Hair follicular keratinocyte (primary cell): ENCODE measurements around the gene ASIC1. TPM values are rescaled to one million over a fixed set of nuclear protein-coding genes. Genes with fewer than 3 reads are reported as not detected.

Experiments used
- total RNA-seq: library from RNA; depleted of rRNA; stranded (reverse); fragments of >200 nt; gene quantifications from 2 replicates; pipeline ENCODE4 v1.2.3, GENCODE V29; 2015

ASIC1 gene
- 3.5 and 8.4 TPM in 2 replicates for total RNA-seq

DNA sequence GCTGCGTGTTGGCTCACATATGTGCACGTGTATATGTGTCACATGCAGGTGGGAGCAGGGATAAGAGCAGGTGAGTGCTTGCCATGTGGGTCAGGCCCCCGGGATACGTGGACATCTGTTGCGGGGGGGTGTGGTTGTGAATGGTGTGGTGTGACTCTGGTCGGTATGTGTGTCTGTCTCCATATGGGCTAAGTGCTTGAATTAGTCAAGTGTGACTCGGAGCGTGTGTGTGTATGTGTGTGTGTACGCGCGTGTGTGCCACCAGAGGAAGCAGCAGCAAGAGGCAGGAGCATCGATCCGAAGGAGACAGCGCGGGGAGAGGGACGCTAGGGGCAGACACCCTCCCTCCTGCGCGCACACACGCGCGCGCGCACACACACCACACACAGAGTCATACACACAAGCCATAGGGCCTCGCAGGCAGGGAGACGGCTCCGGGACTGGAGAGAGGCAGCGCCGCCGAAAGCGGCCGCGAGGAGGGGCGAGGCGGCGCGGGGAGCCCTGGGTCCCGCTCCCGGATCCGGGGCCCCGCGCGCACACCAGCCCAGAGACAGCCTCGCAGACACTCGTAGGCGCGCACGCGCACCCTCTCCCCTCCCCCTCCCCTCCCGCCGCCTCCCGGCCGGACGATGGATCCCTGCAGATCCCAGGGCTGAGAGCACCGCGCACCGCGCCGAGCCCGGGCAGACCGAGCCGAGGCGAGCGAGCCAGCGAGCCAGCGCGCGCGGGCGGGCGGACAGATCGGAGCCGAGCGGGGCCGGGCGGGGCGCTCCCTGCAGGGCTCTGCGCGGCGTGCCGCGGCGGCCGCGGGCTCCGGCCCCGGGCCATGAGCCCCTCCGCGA, at the start of gene ASIC1:
Gene ASIC1, plus strand, starts transcription at position 597 of the 842 bp plus-strand sequence. CDS start 1,171 bp downstream, outside the sequence.

DNA sequence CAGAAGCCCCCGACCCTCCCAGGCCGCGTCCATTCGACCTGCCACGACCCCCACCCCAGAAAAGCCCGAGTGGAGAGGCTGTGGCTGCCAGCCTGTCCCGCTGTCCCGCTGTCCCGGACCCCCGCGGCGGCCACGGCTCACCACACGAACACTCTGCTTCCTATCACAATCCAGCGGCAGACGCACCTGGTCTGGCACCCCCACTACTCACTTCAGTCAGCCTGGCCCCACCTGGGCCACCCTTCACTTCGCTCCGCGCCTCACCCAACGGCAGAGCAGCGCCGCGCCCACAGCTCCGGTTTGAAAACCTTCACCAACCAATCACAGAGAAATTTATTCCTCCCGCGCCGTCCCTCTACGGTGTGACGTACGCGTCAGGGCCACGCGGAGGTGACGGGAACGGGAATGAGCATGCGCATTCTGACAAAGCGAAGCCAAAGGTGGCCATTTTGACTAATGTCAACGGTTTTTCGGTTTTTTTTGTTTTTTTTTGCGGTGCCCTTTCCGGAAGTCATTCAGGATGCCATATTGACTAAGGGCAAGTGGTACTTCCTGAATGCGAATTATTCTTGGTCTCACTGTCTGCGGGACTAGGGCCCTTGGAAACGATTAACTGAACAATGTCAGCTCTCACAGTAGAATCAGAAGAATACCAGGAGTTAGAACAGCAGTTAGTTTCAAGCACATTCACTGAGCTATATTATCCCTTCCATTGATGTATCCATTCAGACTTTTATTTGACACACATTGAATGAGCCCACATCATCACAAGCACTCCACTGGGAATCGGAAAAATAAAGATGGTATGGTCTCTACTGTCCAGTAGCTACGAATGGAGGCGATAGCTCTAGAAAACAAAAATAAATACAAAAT, 32.0 kb upstream of the ASIC1 start, which contains the start of gene RACGAP1:
Gene RACGAP1, minus strand, starts transcription at position 308 of the 873 bp plus-strand sequence. CDS start 8,779 bp downstream, outside the sequence.

DNA sequence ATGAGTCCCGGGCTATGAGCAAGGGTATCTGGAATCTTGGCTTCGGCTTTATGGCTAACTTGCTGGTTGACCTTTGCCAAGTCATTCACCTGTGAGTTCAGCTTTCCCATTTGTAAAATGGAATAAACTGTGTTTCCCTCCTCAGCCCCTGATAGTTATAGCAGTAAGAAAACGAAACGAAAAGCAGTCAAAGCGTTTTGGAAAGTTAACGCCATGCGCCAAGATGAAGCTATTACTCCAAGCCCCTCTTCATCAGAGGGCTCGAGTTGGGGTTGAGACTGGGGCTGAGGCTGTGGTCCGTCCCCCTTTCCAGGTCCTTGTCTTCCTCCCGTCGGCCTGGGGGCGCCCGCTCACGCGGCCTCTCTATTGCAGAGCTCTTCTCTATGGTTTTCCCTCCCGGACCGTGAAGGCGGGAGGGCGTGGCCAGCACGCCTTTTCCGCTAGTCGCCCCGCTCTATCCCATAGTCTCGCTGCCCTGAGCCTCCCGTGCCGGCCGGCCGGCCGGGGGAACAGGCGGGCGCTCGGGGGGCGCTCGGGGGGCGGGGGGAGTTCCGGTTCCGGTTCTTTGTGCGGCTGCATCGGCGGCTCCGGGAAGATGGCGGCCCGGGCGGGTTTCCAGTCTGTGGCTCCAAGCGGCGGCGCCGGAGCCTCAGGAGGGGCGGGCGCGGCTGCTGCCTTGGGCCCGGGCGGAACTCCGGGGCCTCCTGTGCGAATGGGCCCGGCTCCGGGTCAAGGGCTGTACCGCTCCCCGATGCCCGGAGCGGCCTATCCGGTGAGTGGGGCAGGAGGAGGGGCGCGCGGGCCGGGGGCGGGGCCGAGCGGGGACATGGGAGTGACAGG, 27.6 kb downstream of the ASIC1 start, which contains the start of gene SMARCD1:
Gene SMARCD1, plus strand, starts transcription at position 568 of the 840 bp plus-strand sequence. Its CDS starts 28 bp downstream, at position 596.

DNA sequence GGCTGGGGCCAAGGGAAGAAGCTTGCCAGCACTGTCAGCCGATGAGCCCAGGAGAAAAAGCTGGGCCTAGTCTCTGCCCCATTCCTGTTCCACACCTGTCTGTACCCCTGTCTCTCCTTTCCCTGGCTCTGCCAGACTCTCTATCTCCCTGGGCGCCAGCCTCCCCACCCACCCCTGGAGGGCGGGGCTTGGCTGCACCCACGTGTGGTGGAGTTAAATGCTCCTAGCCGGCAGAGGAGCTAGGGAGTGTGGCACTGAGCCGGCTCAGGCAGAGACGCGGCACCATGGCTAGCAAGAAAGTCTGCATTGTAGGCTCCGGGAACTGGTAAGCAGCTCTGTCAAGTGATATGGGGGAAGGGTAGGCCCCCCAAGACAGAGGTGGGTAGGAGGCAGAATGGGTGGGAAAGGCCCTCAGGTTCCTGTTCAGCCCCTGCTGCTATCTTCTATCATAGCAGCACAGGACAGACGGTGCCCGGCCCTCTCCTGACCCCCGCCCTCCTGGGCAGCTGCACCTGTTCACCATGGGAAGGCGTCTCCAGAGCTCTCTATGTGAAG, 46.4 kb downstream of the ASIC1 start, which contains the start of gene GPD1:
Gene GPD1, plus strand, starts transcription at position 242 of the 555 bp plus-strand sequence. Its CDS starts 43 bp downstream, at position 285.

DNA sequence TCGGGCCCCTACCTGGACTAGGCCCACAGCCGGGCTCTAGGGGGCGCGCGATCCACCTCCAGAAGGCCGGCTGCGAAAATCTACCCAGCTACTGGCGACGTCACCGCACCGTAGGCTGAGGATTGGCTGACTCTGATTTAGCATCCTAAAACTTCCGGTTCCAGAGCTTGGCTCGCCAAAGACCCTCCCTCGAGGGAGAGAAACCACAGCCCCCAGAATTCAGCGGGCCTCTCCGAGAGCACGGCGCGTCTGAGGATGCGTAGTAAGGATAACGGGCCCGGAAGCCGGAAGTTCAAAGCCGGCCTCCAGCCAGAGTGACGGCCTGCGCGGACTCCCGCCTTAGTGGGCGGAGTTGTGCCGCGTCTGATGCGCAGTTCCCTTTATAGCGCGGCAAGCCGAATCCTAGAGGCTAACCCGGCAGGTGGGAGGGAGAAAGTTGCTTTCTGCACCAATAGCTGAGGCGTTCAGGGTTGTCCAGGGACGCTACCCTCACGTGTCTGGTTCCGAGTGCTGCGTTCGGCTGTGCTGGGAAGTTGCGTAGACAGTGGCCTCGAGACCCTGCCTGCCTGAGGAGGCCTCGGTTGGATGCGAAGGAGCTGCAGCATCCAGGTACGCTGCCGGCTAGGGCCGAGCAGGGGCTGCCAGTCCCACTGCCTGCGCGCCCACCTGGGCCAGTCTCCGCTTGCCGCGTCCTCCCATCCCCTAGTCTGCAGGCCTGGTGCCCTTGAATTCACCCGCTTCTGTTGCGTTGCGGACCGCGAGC, 54.5 kb downstream of the ASIC1 start, which contains the start of gene COX14:
Gene COX14, plus strand, starts transcription at position 544 of the 763 bp plus-strand sequence. CDS start 7,808 bp downstream, outside the sequence.

Other genes with a start within 250 kb of the ASIC1 start
- 13.9 and 19.5 TPM in 2 replicates for gene NCKAP5L, start 229.2 kb upstream of the ASIC1 start, total RNA-seq
- gene BCDIN3D, start 214.5 kb upstream of the ASIC1 start, total RNA-seq: 2.8 and 3.3 TPM in 2 replicates
- gene FAIM2, start 153.7 kb upstream of the ASIC1 start, total RNA-seq: not detected in 2 replicates
- not detected in 2 replicates for gene AQP2, start 106.9 kb upstream of the ASIC1 start, total RNA-seq
- not detected in 2 replicates for gene AQP5, start 95.7 kb upstream of the ASIC1 start, total RNA-seq
- gene AQP6, start 84.6 kb upstream of the ASIC1 start, total RNA-seq: 0.47 TPM in 1 of 2 replicates, not detected in the other
- 31.0 and 79.8 TPM in 2 replicates for gene RACGAP1, start 32.1 kb upstream of the ASIC1 start, total RNA-seq
- 68.8 and 97.3 TPM in 2 replicates for gene SMARCD1, start 27.7 kb downstream of the ASIC1 start, total RNA-seq
- 0.08 and 0.39 TPM in 2 replicates for gene GPD1, start 46.4 kb downstream of the ASIC1 start, total RNA-seq
- gene COX14, start 54.6 kb downstream of the ASIC1 start, total RNA-seq: 54.0 and 65.0 TPM in 2 replicates
- gene CERS5, start 109.8 kb downstream of the ASIC1 start, total RNA-seq: 26.2 and 32.7 TPM in 2 replicates
- 253 and 363 TPM in 2 replicates for gene LIMA1, start 225.9 kb downstream of the ASIC1 start, total RNA-seq